Measurements from ENCODE around the gene VPS54.
"Not testable (repeated sequence)": the region's sequence is repeated elsewhere in the genome, so short reads cannot be mapped to it uniquely, and the experiment has no call there.

The VPS54 gene

GRCh38 chr2:63866009-63866709, 153.1 kb downstream of the VPS54 start:
- no peak for DNase-seq

- DNase-seq, result no peak
Measured at GRCh38 chr2:63865159-63865799, 153.9 kb downstream of the VPS54 start.

- no peak for DNase-seq
Measured at GRCh38 chr2:63863707-63864106, 155.5 kb downstream of the VPS54 start.

- DNase-seq, result no peak
Measured at GRCh38 chr2:63862806-63863205, 156.4 kb downstream of the VPS54 start.

- DNase-seq, result peak; percentile 73 to 80 (median 74)
Measured at GRCh38 chr2:63861220-63861822, 157.9 kb downstream of the VPS54 start.

- no peak for DNase-seq
Measured at GRCh38 chr2:63858291-63858690, 160.9 kb downstream of the VPS54 start.

GRCh38 chr2:63856303-63856603, 163.0 kb downstream of the VPS54 start:
- peak; percentile 14 to 62 (median 42) for DNase-seq

GRCh38 chr2:63855418-63856302, 163.6 kb downstream of the VPS54 start:
- peak in 1 of 4 experiments; percentile 2 for DNase-seq

GRCh38 chr2:63853527-63854310, 165.5 kb downstream of the VPS54 start:
- DNase-seq, result peak; percentile 31 to 70 (median 54)

GRCh38 chr2:63851691-63852311, 167.4 kb downstream of the VPS54 start:
- DNase-seq, result no peak

- no peak for DNase-seq
Measured at GRCh38 chr2:63850649-63851048, 168.6 kb downstream of the VPS54 start.

GRCh38 chr2:63850204-63850571, 169.0 kb downstream of the VPS54 start:
- no peak for DNase-seq

GRCh38 chr2:63849381-63850203, 169.6 kb downstream of the VPS54 start:
- DNase-seq, result no peak

GRCh38 chr2:63847571-63847970, 171.7 kb downstream of the VPS54 start:
- DNase-seq, result not testable (repeated sequence)

GRCh38 chr2:63846487-63846886, 172.7 kb downstream of the VPS54 start:
- no peak for DNase-seq

GRCh38 chr2:63845866-63846265, 173.4 kb downstream of the VPS54 start:
- DNase-seq, result no peak

- DNase-seq, result no peak
Measured at GRCh38 chr2:63844616-63845015, 174.6 kb downstream of the VPS54 start.

- DNase-seq, result no peak
Measured at GRCh38 chr2:63843791-63844190, 175.4 kb downstream of the VPS54 start.

GRCh38 chr2:63843093-63843492, 176.1 kb downstream of the VPS54 start:
- no peak for DNase-seq

GRCh38 chr2:63842149-63843061, 176.8 kb downstream of the VPS54 start:
- DNase-seq, result peak; percentile 23 to 69 (median 56)

All from suppressor macrophage (primary cell).